Panc1 (cell line): Measurements from ENCODE around the gene FAM240B. TPM values are rescaled to one million over a fixed set of nuclear protein-coding genes. Genes with fewer than 3 reads are reported as not detected.

Experiments used
- ATAC-seq: fragments of 200-7000 bp; cut with Tn5 transposase; 2 replicates; pipeline ENCODE4 v1.9.1; 2020; ENCODE audit warnings: mild to moderate bottlenecking, moderate library complexity
- BruUV-seq: library from RNA; stranded (reverse); fragments of 400-500 nt; replicated peaks from 2 replicates; lab custom pipeline; 2021; lab: Mats Ljungman, UMichigan
- CTCF ChIA-PET: fragments of 300-600 bp; sonication (Branson Sonifier 250); formaldehyde crosslinking; loops from one replicate; lab custom pipeline; 2022; ENCODE audit warnings: antibody characterized with exemption; lab: Charles Lee
- POLR2A ChIA-PET: fragments of 300-600 bp; sonication (Branson Sonifier 250); formaldehyde crosslinking; loops from one replicate; lab custom pipeline; 2022; ENCODE audit warnings: antibody characterized with exemption; lab: Charles Lee
- DNase-seq: peaks from one replicate; pipeline ENCODE4 v3.0.0-alpha.2; 2010; ENCODE audit warnings: low read depth, low spot score
- H3K27ac ChIP-seq: 2 replicates; pipeline ENCODE4 v1.5.1; 2011; ENCODE audit warnings: mild to moderate bottlenecking, low read length, inconsistent platforms
- H3K27me3 ChIP-seq: fragments of 200-500 bp; sonication (Bioruptor generic); 2 replicates; pipeline ENCODE4 v1.6.0; 2014; ENCODE audit warnings: low read length, inconsistent platforms; ENCODE audit not compliant: control insufficient read depth, insufficient read depth
- H3K36me3 ChIP-seq: fragments of 200-500 bp; sonication (Bioruptor generic); 2 replicates; pipeline ENCODE4 v1.5.1; 2014; ENCODE audit warnings: inconsistent platforms, mild to moderate bottlenecking, low read length, moderate library complexity; ENCODE audit not compliant: control insufficient read depth, insufficient read depth
- H3K4me1 ChIP-seq: 2 replicates; pipeline ENCODE4 v1.5.1; 2011; ENCODE audit warnings: inconsistent platforms, mild to moderate bottlenecking, low read length, moderate library complexity; ENCODE audit not compliant: control insufficient read depth, insufficient read depth
- H3K4me3 ChIP-seq, 2 experiments: 2 replicates each; pipeline ENCODE4 v1.5.1; 2011 to 2012; ENCODE audit warnings: low read depth in 2 of 2, low read length in 2 of 2, mild to moderate bottlenecking in 2 of 2, inconsistent platforms in 1 of 2, moderate library complexity in 1 of 2
- H3K9me3 ChIP-seq: fragments of 200-500 bp; sonication (Bioruptor generic); 2 replicates; pipeline ENCODE4 v1.5.1; 2014; ENCODE audit warnings: low read depth, mild to moderate bottlenecking, inconsistent platforms, low read length, moderate library complexity; ENCODE audit not compliant: control insufficient read depth, insufficient read depth
- CTCF ChIP-seq: fragments of 450-650 bp; IDR thresholded peaks from 2 replicates; pipeline ENCODE4 v1.5.1; 2017; ENCODE audit warnings: mild to moderate bottlenecking
- POLR2AphosphoS5 ChIP-seq: IDR thresholded peaks from 2 replicates; pipeline ENCODE4 v1.6.1; 2012; ENCODE audit warnings: mild to moderate bottlenecking, low read depth, low read length, moderate library complexity
- REST ChIP-seq, 2 experiments: IDR thresholded peaks; 2 replicates each; pipeline ENCODE4 v1.6.1; 2011 to 2012; ENCODE audit warnings: low read depth in 2 of 2, control low read depth in 1 of 2, low read length in 1 of 2, mild to moderate bottlenecking in 1 of 2, moderate library complexity in 1 of 2; ENCODE audit not compliant: insufficient read depth in 1 of 2
- SIN3A ChIP-seq: IDR thresholded peaks from 2 replicates; pipeline ENCODE4 v1.6.1; 2012; ENCODE audit warnings: low read depth, mild to moderate bottlenecking, low read length, moderate library complexity, borderline replicate concordance; ENCODE audit not compliant: insufficient read depth
- TCF7L2 ChIP-seq: IDR thresholded peaks from 2 replicates; pipeline ENCODE4 v1.6.1; 2011; ENCODE audit warnings: mild to moderate bottlenecking, low read depth, low read length, inconsistent platforms
- in situ Hi-C: cut with HindIII; loops from 2 replicates; pipeline ENCODE4 v1.10.0; 2016; ENCODE audit warnings: low sequenced_read_pairs, low pct_unique_long_range_greater_than_20kb
- intact Hi-C: fragments of 100-400 bp; cut with micrococcal nuclease; formaldehyde crosslinking; loops from one replicate; pipeline ENCODE4 v1.10.0; 2022; ENCODE audit not compliant: unreplicated experiment
- total RNA-seq: library from RNA; stranded (reverse); gene quantifications from one replicate; pipeline ENCODE4 v1.2.1, GENCODE V29; 2021; ENCODE audit not compliant: unreplicated experiment

The FAM240B gene
- total RNA-seq, 1 experiment from 2014 or later: not detected

- DNase-seq (no peak), ATAC-seq (no peak)
- CTCF ChIA-PET: interaction anchor here (0.9 to 1.6 kb wide), 2 partner anchors 16 to 19 kb away, joined by 3 to 6 read pairs; no protein-coding TSS in a partner anchor
- in situ Hi-C loops: no loop called here
- no peak for TF ChIP-seq REST (IDR thresholded peaks at IDR 0.05; ENCODE audit: insufficient read depth in 1 of 2, low read depth in 2 of 2, low read length in 1 of 2)
- no peak for TF ChIP-seq TCF7L2
- TF ChIP-seq CTCF: no peak
- no peak for TF ChIP-seq SIN3A
- TF ChIP-seq POLR2AphosphoS5: no peak
- Histone ChIP-seq H3K9me3 (no peaks in the 10 kb centered on the region), H3K36me3 (no peaks in the 10 kb centered on the region), H3K27ac (no peak overlapping the region; the same call in 1 of the 2 replicates), H3K27me3 (no peaks in the 10 kb centered on the region), H3K4me1 (peaks cover 5% of the 10 kb centered on the region; the same call in 1 of the 2 replicates), H3K4me3 (no peak overlapping the region)
- intact Hi-C loops: loop anchor here (5.0 kb wide), 2 partner anchors 36 to 49 kb away; partner anchors contain the start of gene ANKRD18A
- no TSS peak for BruUV-seq
- POLR2A ChIA-PET: interaction anchor here (0.6 kb wide), 1 partner anchor 8 kb away, joined by 12 read pairs; no protein-coding TSS in a partner anchor
These were observed 48.6 kb downstream of the FAM240B start for GRCh38 chr9:38671372-38671731.

GRCh38 chr9:38670542-38671371 lies 49.2 kb downstream of the FAM240B start:
- Histone ChIP-seq H3K27me3 (no peaks in the 10 kb centered on the region), H3K9me3 (no peaks in the 10 kb centered on the region), H3K36me3 (no peaks in the 10 kb centered on the region), H3K4me1 (peaks cover 5% of the 10 kb centered on the region; the same call in 1 of the 2 replicates), H3K4me3 (no peak overlapping the region), H3K27ac (no peak overlapping the region)
- in situ Hi-C loops: no loop called here
- intact Hi-C loops: loop anchor here (5.0 kb wide), 2 partner anchors 37 to 48 kb away; partner anchors contain the start of gene ANKRD18A
- no peak for DNase-seq
- CTCF ChIA-PET: no interaction called here
- no TSS peak for BruUV-seq
- POLR2A ChIA-PET: interaction anchor here (0.6 kb wide), 1 partner anchor 9 kb away, joined by 12 read pairs; no protein-coding TSS in a partner anchor
- no peak for TF ChIP-seq REST (IDR thresholded peaks at IDR 0.05; ENCODE audit: insufficient read depth in 1 of 2, low read depth in 2 of 2, low read length in 1 of 2)
- TF ChIP-seq POLR2AphosphoS5: no peak
- TF ChIP-seq CTCF: no peak
- no peak for TF ChIP-seq TCF7L2
- no peak for TF ChIP-seq SIN3A
- ATAC-seq: no peak
